IPS-NIHi7 (cell line): Measurements from ENCODE around the gene RPS17.

ENCODE experiments used
- DNase-seq: peaks from one replicate; pipeline ENCODE4 v3.0.0; 2012; ENCODE audit warnings: mixed read lengths; ENCODE audit errors: extremely low spot score

RPS17 gene

GRCh38 chr15:82540055-82540983 lies at the start of gene RPS17:
Gene RPS17 (minus strand): TSS chr15:82540457. CDS start chr15:82540428, 29 bp downstream.
- peak; percentile 99 for DNase-seq

DNA sequence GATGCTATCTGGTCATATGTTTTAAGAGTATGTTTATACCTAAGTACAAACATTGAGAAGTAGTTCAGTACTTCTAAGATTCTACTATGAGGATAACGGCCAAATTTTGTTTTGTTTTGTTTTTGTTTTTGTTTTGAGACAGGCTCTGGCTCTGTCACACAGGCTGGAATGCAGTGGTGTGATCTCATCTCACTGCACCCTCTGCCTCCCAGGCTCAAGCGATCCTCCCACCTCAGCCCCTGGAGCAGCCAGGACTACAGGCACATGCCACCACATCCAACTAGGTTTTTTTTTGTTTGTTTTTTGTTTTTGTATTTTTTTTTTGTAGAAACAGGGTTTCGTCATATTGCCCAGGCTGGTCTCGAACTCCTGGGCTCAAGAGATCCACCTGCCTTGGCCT lies 47.5 kb upstream of the RPS17 start:
- DNase-seq, result no peak

DNA sequence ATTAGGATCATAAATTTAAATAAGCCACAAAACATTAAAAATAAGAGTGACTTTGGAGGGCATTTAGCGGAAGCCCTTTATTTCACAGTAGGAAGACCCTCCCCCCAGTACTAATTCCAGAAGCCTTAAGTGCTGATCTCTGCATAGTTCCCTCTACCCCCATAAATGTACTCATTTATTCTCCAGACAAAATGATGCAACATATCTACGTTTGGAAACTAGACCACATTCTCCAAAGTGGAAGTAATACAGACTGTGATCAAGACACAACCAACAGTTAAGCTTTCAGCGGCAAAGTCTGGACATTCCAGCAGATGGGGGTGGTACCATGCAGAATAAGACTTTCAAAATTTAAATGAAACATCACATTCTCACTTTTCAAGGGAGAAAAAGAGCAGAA lies 44.8 kb upstream of the RPS17 start:
- DNase-seq, result no peak

GRCh38 chr15:82580713-82581112 lies 40.5 kb upstream of the RPS17 start:
- no peak for DNase-seq

DNA sequence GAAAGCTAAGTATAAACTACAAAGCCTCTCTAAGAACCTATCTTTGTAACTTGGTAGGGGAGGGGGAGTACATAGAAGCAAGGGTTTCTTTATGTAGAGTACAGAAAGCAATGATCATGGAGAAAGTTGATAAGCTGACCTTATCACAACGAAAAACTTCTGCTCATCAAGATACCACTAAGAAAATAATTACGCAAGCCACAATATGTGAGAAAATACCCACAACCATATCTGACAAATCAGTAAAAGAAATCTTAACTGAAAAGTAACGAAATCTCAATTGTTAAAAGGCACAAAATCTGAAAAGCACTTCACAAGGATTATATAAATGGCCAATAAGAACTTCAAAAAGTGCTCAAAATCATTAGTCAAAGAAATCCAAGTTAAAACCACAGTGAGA lies 35.1 kb upstream of the RPS17 start:
- DNase-seq, result no peak

DNA sequence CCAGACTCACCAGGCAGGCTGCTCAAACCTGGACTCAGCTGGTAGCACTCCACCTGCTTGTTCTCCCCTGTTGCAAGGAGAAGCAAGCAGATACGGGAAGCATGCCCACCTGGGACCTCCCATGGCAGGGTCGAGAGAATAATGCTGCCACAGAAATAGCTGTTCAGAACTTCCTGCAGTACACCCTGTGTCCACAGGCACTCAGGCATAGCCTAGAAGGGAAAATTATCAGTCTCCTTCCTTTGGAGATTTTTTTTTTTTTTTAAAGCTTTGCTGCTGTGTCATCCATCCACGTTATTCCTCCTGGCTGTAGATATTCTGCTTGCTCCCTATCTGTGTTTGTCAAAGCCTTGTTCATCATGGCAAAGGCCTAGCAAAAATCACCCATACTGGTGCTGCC lies 32.7 kb upstream of the RPS17 start:
- no peak for DNase-seq

- no peak for DNase-seq
Measured at GRCh38 chr15:82572311-82572710, 32.1 kb upstream of the RPS17 start.

DNA sequence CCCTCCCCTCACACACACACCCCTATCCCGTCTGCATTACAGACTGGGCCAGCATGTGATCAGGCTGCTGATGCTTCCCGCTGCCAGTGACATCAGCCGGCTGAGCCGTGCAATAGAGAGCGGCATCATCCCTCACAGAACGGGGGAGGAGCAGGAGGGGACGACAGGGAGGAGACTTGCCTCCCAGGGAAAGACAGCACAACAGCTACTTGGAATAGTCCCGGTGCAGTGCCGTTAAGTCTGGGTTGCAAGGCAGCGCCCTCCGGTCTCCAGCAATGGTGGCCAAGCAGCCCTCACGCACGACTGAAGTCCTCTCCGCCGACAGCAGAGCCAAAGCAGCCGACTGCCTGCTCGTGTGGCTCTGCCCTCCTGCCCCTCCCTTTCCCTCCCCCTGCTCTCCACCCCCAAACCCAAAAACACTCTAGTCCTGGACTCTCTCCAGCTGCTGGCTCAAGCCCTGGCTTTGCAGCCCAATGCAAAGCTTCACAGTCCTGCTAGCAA lies 31.5 kb upstream of the RPS17 start:
- DNase-seq, result peak; percentile 79

- DNase-seq, result no peak
Measured at GRCh38 chr15:82570721-82571508, 30.7 kb upstream of the RPS17 start.

DNA sequence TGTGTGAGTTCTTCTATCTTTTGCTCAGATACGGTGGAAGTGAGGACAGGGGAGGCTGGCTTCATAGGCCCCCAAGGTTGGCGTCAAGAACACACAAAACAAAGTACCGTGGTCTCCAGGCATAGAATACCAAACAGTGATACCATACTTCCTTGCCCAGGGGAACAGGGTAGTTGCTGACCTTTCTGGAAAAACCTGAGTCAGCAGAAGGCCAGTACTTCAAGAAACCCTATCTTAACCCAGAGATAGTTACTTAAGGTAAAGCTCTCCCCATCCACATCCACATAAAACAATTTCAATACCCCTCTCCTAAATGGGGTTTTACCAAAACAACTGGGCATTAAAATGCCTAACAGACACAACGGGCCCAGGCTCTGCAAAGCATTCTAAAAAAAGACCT lies 29.6 kb upstream of the RPS17 start:
- no peak for DNase-seq

DNA sequence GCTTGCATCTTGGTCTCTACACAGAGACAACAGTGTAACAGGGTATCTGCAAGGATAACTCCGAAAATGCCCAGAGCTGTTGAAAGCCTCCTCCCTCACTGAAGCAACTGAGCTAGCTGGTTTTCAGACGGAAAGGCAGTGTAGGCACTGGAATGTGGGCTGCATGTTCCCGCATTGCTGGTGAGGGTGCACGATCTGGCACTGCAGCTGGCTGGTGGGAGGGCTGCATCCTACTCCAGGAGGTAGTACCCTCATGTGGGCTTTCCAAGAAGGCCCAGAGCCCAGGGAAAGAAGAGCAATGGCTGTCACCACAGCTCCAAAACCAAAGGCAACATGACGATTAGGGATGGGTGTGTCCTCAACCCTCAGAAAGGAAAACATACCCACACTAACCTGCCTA lies 28.7 kb upstream of the RPS17 start:
- no peak for DNase-seq

GRCh38 chr15:82567661-82568060 lies 27.4 kb upstream of the RPS17 start:
- DNase-seq, result no peak

DNA sequence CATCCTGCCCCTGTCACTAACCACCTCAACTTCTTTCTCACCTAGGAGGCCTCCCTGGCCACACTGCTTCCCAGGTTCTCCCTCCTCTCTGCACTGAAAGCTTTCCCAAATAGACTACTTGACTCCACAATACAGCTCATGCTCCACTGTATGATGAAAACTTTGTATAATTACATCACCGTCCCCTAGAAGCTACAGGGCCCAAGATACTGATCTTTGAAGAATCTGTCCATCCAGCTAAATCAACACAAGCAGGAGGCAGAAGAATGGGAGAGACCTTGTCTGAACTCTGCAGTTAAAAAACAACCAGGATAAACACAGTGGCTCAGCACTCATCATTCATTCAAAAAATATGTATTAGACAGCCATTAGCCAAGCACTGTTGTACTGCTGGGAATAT lies 26.4 kb upstream of the RPS17 start:
- DNase-seq, result no peak

DNA sequence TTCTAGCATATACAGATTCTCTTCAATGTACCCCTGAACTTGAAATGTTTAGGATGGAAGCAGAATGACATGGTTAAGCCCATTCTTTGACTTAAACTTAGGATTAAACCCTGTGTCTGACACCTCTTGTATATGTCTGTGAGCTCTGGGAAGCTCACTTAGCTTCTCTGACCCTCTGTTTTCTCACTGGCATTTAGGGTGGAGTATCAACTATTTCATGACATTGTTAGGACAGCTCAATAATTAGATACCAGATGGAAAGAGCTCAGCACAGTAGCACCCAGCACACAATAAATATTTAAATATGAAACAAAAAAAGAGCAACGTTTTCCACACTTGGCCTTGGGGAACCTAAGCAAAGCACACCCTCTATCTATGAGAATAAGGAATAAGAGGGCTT lies 18.2 kb upstream of the RPS17 start:
- DNase-seq, result no peak

GRCh38 chr15:82556315-82557035 lies 16.2 kb upstream of the RPS17 start:
- no peak for DNase-seq

DNA sequence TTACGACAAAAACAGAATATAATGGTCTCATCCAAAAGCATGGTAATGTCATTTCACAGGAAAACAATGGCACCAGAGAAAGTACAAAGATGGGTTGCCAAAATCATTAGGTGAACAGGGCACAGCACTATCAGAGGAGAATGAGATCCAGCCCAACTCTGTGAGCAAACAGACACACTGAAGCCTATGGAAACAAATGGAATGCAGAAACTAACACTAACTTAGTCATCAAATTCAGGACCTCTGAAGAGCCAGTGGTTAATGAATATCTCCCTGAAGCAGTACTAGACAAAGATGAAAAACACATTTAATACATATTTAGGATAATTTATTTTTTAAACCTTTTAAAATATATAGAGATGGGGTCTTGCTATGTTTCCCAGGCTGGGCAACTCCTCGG lies 14.6 kb upstream of the RPS17 start:
- DNase-seq, result no peak

GRCh38 chr15:82554351-82554750 lies 14.1 kb upstream of the RPS17 start:
- no peak for DNase-seq

DNA sequence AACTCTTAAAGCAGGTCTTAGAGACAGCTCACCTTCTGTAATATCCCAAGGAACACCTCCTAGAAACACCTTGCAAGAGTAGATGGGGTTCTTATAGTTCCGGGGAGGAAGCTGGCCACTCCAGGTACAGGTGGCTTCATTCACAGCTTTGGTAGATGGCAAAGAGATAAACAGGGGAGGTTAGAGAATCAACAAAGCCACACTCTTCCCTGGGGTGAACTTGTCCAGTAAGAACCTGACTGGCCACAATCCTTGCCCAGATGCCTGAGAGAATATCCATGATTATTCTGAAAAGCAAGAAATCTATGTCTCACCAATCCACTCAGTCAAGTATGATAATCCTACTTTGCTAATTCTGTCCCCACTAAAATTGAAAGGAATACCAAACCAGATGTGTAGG lies 13.6 kb upstream of the RPS17 start:
- no peak for DNase-seq

- DNase-seq, result no peak
Measured at GRCh38 chr15:82552861-82553260, 12.6 kb upstream of the RPS17 start.

DNA sequence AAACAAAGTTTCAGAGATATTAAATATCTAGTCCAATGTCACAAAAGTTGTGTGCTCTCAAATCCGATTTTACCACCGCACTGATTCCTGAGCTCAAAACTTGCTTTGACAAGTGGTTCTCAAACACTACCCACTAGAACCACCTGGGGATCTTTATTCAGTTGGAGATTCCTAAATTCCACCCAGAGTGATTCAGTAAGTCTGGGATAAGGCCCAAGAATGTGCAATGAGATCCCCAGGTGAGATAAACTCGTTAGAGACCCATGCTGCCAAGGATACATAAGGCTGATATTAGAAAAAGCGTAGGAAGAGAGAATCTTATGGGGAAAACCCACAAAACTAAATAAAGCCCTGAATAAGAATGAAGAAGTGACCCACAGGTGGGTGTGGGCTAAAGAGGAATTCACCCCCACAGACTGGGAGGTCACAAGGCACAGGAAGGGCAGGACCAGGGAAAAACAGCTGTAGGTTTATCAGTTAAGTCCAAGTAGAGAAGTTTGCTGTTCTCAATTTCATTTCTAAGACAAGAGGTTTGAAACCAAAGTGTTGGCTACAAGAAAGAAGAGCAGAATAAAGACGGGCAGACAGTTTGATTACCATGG lies 11.5 kb upstream of the RPS17 start:
- DNase-seq, result no peak

DNA sequence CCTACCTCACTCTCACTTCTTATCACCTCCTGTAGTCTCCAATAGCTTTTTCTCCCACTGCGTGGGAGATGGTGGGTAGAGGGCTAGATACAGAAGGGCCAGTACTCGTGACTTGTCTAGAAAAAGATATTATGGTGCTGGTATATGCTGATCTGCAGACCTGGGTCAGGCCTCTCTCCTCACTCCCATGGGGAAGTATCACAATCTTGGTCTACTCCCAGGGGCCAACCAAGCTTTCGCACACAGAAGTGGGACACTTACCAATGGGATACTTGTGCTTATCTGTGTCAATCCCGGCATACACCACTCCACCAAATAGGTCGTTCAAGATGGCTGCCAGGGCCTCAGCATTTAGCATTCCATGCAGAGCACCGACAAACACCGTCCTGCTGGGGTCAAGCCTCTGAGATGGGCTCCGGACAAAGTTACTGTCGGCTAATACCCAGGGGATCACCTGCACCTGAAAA lies 9.0 kb upstream of the RPS17 start:
- no peak for DNase-seq

GRCh38 chr15:82548700-82549099 lies 8.4 kb upstream of the RPS17 start:
- no peak for DNase-seq
